A549 (cell line): ENCODE results near the gene ENO4. TPM values are rescaled to one million over a fixed set of nuclear protein-coding genes. Genes with fewer than 3 reads are reported as not detected.

Experiments
- ATAC-seq, 2 experiments: fragments of 200-7000 bp in 1 of 2; fragments of >200 bp in 1 of 2; cut with Nextera tagmentation in 1 of 2; cut with Tn5 transposase in 1 of 2; 3 replicates each; pipeline versions ENCODE4 v1.8.0 to v1.9.1; 2018 to 2020; ENCODE audit warnings: mild to moderate bottlenecking in 1 of 2, moderate library complexity in 1 of 2
- CTCF ChIA-PET: fragments of 300-600 bp; sonication (Branson Sonifier 250); formaldehyde crosslinking; extraction: SDS; loops from one replicate; lab custom pipeline; 2021; ENCODE audit warnings: antibody characterized with exemption, inconsistent platforms; lab: Yijun Ruan, JAX
- POLR2A ChIA-PET: fragments of 350-600 bp; formaldehyde crosslinking; extraction: SDS; loops from one replicate; lab custom pipeline; 2021; ENCODE audit warnings: antibody characterized with exemption, inconsistent platforms; lab: Yijun Ruan, JAX
- DNase-seq, 2 experiments: peaks; one replicate each; pipeline versions ENCODE4 v3.0.0 to v3.0.0-alpha.2; 2011 to 2016; ENCODE audit warnings: low read depth in 1 of 2, low spot score in 1 of 2
- FAIRE-seq: peaks from 2 replicates; lab custom pipeline; 2011; peaks lifted over from hg19 to GRCh38; lab: Jason Lieb, UNC
- H3K27ac ChIP-seq, 2 experiments: fragments of >200 bp; sonication (Bioruptor Twin); formaldehyde crosslinking; 3 replicates each; pipeline ENCODE4 v1.5.1; 2016 to 2017
- H3K4me1 ChIP-seq: fragments of >200 bp; sonication (Bioruptor Twin); formaldehyde crosslinking; 3 replicates; pipeline ENCODE4 v1.6.1; 2016
- H3K4me2 ChIP-seq: fragments of >200 bp; sonication (Bioruptor Twin); formaldehyde crosslinking; 3 replicates; pipeline ENCODE4 v1.6.1; 2016
- H3K4me3 ChIP-seq: fragments of >200 bp; sonication (Bioruptor Twin); formaldehyde crosslinking; 3 replicates; pipeline ENCODE4 v1.5.1; 2016
- H3K9me3 ChIP-seq: fragments of >200 bp; sonication (Bioruptor Twin); formaldehyde crosslinking; 3 replicates; pipeline ENCODE4 v1.6.1; 2016
- ATOH8 ChIP-seq: fragments of 250-450 bp; sonication (Bioruptor Pico); IDR thresholded peaks from 2 replicates; pipeline ENCODE4 v1.5.0; 2020; ENCODE audit warnings: low read depth, mild to moderate bottlenecking, moderate library complexity
- CBX8 ChIP-seq: fragments of 200-600 bp; sonication (generic); IDR thresholded peaks from 2 replicates; pipeline ENCODE4 v1.6.1; 2016
- CHD2 ChIP-seq: fragments of 150-350 bp; IDR thresholded peaks from 2 replicates; pipeline ENCODE4 v1.6.1; 2014; ENCODE audit warnings: low read length; ENCODE audit not compliant: partially characterized antibody
- CHD4 ChIP-seq: fragments of 200-600 bp; sonication (generic); IDR thresholded peaks from 2 replicates; pipeline ENCODE4 v1.6.1; 2016; ENCODE audit warnings: antibody characterized with exemption, mild to moderate bottlenecking, borderline replicate concordance
- EHF ChIP-seq: fragments of 250-450 bp; sonication (Bioruptor Pico); IDR thresholded peaks from 2 replicates; pipeline ENCODE4 v1.5.0; 2020; ENCODE audit warnings: mild to moderate bottlenecking
- ELK1 ChIP-seq: fragments of 150-350 bp; IDR thresholded peaks from 2 replicates; pipeline ENCODE4 v1.6.1; 2014; ENCODE audit warnings: low read depth, mild to moderate bottlenecking, low read length
- EP300 ChIP-seq, 2 experiments: fragments of >200 bp; sonication (Bioruptor Twin); formaldehyde crosslinking; IDR thresholded peaks; 2 replicates in 1 of 2; 3 replicates in 1 of 2; pipeline ENCODE4 v1.6.1; 2016 to 2017
- ESRRA ChIP-seq: fragments of 150-350 bp; IDR thresholded peaks from 2 replicates; pipeline ENCODE4 v1.6.1; 2014; ENCODE audit warnings: mild to moderate bottlenecking, low read length, borderline replicate concordance
- FOSL2 ChIP-seq, 2 experiments: fragments of 450-650 bp in 1 of 2; fragments of >200 bp in 1 of 2; sonication (Bioruptor Twin) in 1 of 2; formaldehyde crosslinking; IDR thresholded peaks; 2 replicates each; pipeline versions ENCODE4 v1.5.0 to v1.6.1; 2016 to 2020; ENCODE audit warnings: mild to moderate bottlenecking in 1 of 2, moderate library complexity in 1 of 2
- FOXS1 ChIP-seq: fragments of 250-450 bp; sonication (Bioruptor Pico); IDR thresholded peaks from 2 replicates; pipeline ENCODE4 v1.5.0; 2020; ENCODE audit warnings: mild to moderate bottlenecking, moderate library complexity
- GATA3 ChIP-seq: IDR thresholded peaks from 2 replicates; pipeline ENCODE4 v1.6.1; 2012; ENCODE audit warnings: borderline replicate concordance
- HDAC2 ChIP-seq: fragments of 200-600 bp; sonication (generic); IDR thresholded peaks from 2 replicates; pipeline ENCODE4 v1.6.1; 2016
- JUNB ChIP-seq: fragments of >200 bp; sonication (Bioruptor Twin); formaldehyde crosslinking; IDR thresholded peaks from 2 replicates; pipeline ENCODE4 v1.6.1; 2016
- KDM5A ChIP-seq: fragments of 200-600 bp; sonication (generic); IDR thresholded peaks from 2 replicates; pipeline ENCODE4 v1.6.1; 2016; ENCODE audit warnings: antibody characterized with exemption, mild to moderate bottlenecking
- MAFK ChIP-seq: fragments of 450-650 bp; IDR thresholded peaks from 2 replicates; pipeline ENCODE4 v1.6.1; 2014; ENCODE audit not compliant: partially characterized antibody
- MYC ChIP-seq: IDR thresholded peaks from 2 replicates; pipeline ENCODE4 v1.6.1; 2012; ENCODE audit warnings: mild to moderate bottlenecking, inconsistent platforms, low read length, improper control_type of control experiment, borderline replicate concordance
- PBX3 ChIP-seq: IDR thresholded peaks from 2 replicates; pipeline ENCODE4 v1.6.1; 2012
- POLR2A ChIP-seq: IDR thresholded peaks from 2 replicates; pipeline ENCODE4 v1.6.1; 2012; ENCODE audit warnings: mild to moderate bottlenecking, low read length
- RAD21 ChIP-seq, 2 experiments: fragments of >200 bp in 1 of 2; sonication (Bioruptor Twin) in 1 of 2; formaldehyde crosslinking in 1 of 2; IDR thresholded peaks in 1 of 2; conservative IDR thresholded peaks in 1 of 2; 2 replicates in 1 of 2; 3 replicates in 1 of 2; pipeline ENCODE4 v1.6.1; 2012 to 2018; ENCODE audit warnings: inconsistent platforms in 1 of 2
- REST ChIP-seq: fragments of 200-600 bp; sonication (generic); IDR thresholded peaks from 2 replicates; pipeline ENCODE4 v1.6.1; 2016; ENCODE audit warnings: antibody characterized with exemption, mild to moderate bottlenecking, moderate library complexity
- RNF2 ChIP-seq: fragments of 200-600 bp; sonication (generic); IDR thresholded peaks from 2 replicates; pipeline ENCODE4 v1.6.1; 2016; ENCODE audit warnings: low read depth, mild to moderate bottlenecking, antibody characterized with exemption, moderate library complexity, borderline replicate concordance
- TFCP2L1 ChIP-seq: fragments of 250-450 bp; sonication (Bioruptor Pico); IDR thresholded peaks from 2 replicates; pipeline ENCODE4 v1.5.0; 2021; ENCODE audit warnings: mild to moderate bottlenecking
- ZFP36 ChIP-seq: fragments of 450-650 bp; IDR thresholded peaks from 2 replicates; pipeline ENCODE4 v1.6.1; 2014; ENCODE audit warnings: borderline replicate concordance; ENCODE audit not compliant: partially characterized antibody
- WGBS: methylation state at CpG from one replicate; pipeline ENCODE4 v1.1.6; 2017; ENCODE audit errors: missing lambda C conversion rate; 5-methylcytosine and 5-hydroxymethylcytosine counted together
- polyA plus RNA-seq, 4 experiments: library from polyadenylated mRNA; depleted of rRNA in 3 of 4; stranded (reverse); fragments of >200 nt; fragmentation: RNase III in 1 of 4; extraction: RNeasy Plus Mini Kit Qiagen cat#74134 plus additional on column Dnase treatment in 1 of 4; gene quantifications; 2 replicates in 3 of 4; 3 replicates in 1 of 4; pipeline ENCODE4 v1.2.3, GENCODE V29; 2011 to 2017

The ENO4 gene
- polyA plus RNA-seq, 2 of the 4 experiments (the other 2 are of a cell fraction) = 0.39 to 0.47 TPM

- peak; percentile 82 for TF ChIP-seq MAFK
- TF ChIP-seq, all 56 proteins: peak for 2
Measured at GRCh38 chr10:116809483-116810119, 39.7 kb upstream of the ENO4 start (continued).

GRCh38 chr10:116810120-116810500 is 39.2 kb upstream of the ENO4 start:
- H3K9me3 ChIP-seq = no peaks in the 10 kb centered on the region
- no peak for ATAC-seq
- peak overlapping the region; percentile 56 for H3K4me2 ChIP-seq
- TF ChIP-seq PBX3 (no peak), FOXS1 (no peak), CHD4 (no peak), KDM5A (no peak), CBX8 (no peak), GATA3 (no peak), ESRRA (no peak), JUNB (no peak), POLR2A (no peak), ELK1 (no peak), MYC (no peak), EP300 (IDR thresholded peaks at IDR 0.05) (no peak), EHF (no peak), ATOH8 (CRISPR knock-in tag) (no peak), FOSL2 (IDR thresholded peaks at IDR 0.05) (no peak), FOSL2 (CRISPR knock-in tag; IDR thresholded peaks at IDR 0.05) (no peak), TFCP2L1 (CRISPR knock-in tag) (no peak), HDAC2 (no peak), RAD21 (conservative IDR thresholded peaks at IDR 0.05 in 1 of 2, IDR thresholded peaks at IDR 0.05 in 1 of 2) (no peak)
- ChIA-PET POLR2A (no interaction called here), CTCF (interaction anchor here (0.7 to 38.0 kb wide), 7 partner anchors 11 to 361 kb away, joined by 3 to 1061 read pairs (median 5); no protein-coding TSS in a partner anchor)
- H3K4me3 ChIP-seq = no peak overlapping the region; the same call in 2 of the 3 replicates
- no peaks in the 10 kb centered on the region for H3K4me1 ChIP-seq
- 51% methylated on average over 10 of the region's 10 CpGs for WGBS
- FAIRE-seq = no peak
- no peak for DNase-seq
- no peak overlapping the region for H3K27ac ChIP-seq

GRCh38 chr10:116810895-116811294 is 38.4 kb upstream of the ENO4 start:
- Histone ChIP-seq H3K4me3 (no peak overlapping the region), H3K9me3 (no peaks in the 10 kb centered on the region), H3K4me1 (no peaks in the 10 kb centered on the region), H3K4me2 (no peak overlapping the region), H3K27ac (no peak overlapping the region)
- ATAC-seq (no peak), FAIRE-seq (no peak), DNase-seq (no peak)
- ChIA-PET CTCF (interaction anchor here (0.7 to 38.0 kb wide), 4 partner anchors 11 to 361 kb away, joined by 4 to 1061 read pairs (median 44); no protein-coding TSS in a partner anchor), POLR2A (no interaction called here)
- TF ChIP-seq CHD2 (no peak), FOSL2 (IDR thresholded peaks at IDR 0.05) (no peak), FOSL2 (CRISPR knock-in tag; IDR thresholded peaks at IDR 0.05) (no peak), REST (no peak), RNF2 (no peak), ZFP36 (peak; percentile 79), HDAC2 (no peak), PBX3 (no peak)
- 51% methylated on average over 2 of the region's 2 CpGs for WGBS
